Activated naive CD4-positive, alpha-beta T cell treated with anti-CD3 and anti-CD28 coated beads, Interleukin-2, amount 50 U/mL, for 72 hours (primary cell): ENCODE data around the gene ZNF701. TPM values are rescaled to one million over a fixed set of nuclear protein-coding genes. Genes with fewer than 3 reads are reported as not detected.
"Not testable (repeated sequence)": the region's sequence is repeated elsewhere in the genome, so short reads cannot be mapped to it uniquely, and the experiment has no call there.

Source experiments
- ATAC-seq, 2 donors: fragments of 150-1000 bp; cut with Tn5 transposase; 2 replicates each; pipeline ENCODE4 v1.10.0; 2021; ENCODE audit warnings: mild to moderate bottlenecking in 2 of 2, moderate library complexity in 2 of 2
- DNase-seq, 2 donors: peaks; one replicate each; pipeline ENCODE4 v3.0.0; 2021 to 2022; ENCODE audit warnings: low spot score in 2 of 2
- H3K27ac Mint-ChIP-seq, 2 donors: one replicate each; pipeline ENCODE4 v1.8.0; 2022; ENCODE audit warnings: mild to moderate bottlenecking in 2 of 2, mixed read lengths in 2 of 2
- H3K36me3 Mint-ChIP-seq, 2 donors: one replicate each; pipeline ENCODE4 v1.8.0; 2022; ENCODE audit warnings: mixed read lengths in 2 of 2
- H3K9me3 Mint-ChIP-seq, 2 donors: one replicate each; pipeline ENCODE4 v1.8.0; 2022; ENCODE audit warnings: mixed read lengths in 2 of 2
- total RNA-seq, 2 donors: library from RNA; stranded (reverse); gene quantifications; one replicate each; pipeline ENCODE4 v1.2.3, GENCODE V29; 2022

ZNF701 gene
- total RNA-seq = 10 to 100 TPM; 18.7 to 26.4 TPM

DNA sequence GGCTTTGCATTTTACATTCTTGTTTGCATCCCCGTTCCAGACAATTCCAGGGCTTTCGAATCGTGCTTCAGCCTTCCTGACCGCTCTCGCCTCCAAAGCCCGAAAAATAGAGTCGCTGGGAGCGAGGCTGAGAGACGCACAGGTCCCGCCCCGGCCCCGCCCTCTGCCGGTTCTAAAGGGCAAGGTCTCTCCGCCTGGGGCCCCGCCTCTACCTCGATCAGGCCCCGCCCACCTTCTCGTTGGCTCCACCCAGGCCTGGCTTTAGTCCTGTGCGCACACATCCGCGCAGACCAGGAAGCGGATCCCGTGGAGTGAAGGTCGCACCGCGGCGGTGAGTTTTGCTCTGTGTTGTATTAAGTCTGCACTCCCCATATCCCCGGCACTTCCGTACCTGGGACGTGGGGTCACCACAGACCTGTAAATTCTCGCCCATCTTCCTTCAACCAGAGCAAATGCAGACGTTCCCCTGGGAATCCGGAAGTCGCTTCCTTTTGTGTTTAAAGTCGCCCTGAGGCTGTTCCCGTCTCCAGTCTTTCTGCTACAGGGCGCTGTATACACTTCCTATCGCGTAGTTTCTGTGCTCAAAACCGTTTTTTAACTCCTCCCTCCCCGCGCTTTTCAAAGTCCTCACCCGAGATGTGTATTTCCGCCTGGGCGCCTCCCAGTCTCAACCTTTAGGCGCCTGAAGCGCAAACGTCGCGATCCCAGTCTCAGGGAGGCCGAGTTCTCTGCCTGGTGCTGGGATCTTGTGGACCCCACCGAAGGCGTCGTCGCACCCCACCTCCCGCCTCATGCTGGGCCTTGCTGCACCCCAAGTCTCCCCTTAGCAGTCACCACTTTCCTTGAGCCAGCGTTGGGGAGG is at the start of gene ZNF701:
ZNF701 (plus strand) TSS at position 288 of the 862 bp plus-strand sequence. CDS start 3,861 bp downstream, outside the sequence.
- DNase-seq (peak; percentile 94 to 95), ATAC-seq (peak; percentile 98)
- H3K36me3 Mint-ChIP-seq = peaks cover 58 to 68% of the 10 kb centered on the region in 2 donors
- H3K27ac Mint-ChIP-seq = peak within 1 kb of the TSS; percentile 93 to 95
- peaks cover 35 to 39% of the 10 kb centered on the region in 2 donors for H3K9me3 Mint-ChIP-seq

DNA sequence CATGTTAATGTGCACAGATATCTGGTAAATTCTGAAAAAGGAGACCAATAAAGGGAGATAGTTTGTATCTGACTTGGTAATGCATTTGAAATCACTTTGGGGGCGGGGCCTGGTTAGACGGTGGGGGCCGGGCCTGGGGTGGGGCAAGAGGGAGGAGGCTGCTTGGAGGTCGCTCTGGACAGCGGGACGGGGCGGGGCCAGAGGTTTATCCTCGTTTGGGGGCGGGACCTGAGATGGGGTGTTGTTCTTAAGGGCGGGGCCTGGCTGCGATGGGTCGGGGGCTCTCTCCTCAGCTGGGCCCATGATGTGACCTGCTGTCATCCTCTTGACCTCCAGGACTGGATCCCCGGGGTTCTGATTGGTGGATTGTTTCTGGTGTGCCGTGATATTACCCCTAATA is 47.5 kb upstream of the ZNF701 start:
- ATAC-seq (no peak), DNase-seq (no peak)
- no peak overlapping the region for H3K27ac Mint-ChIP-seq
- peaks cover 38 to 44% of the 10 kb centered on the region in 2 donors for H3K36me3 Mint-ChIP-seq
- H3K9me3 Mint-ChIP-seq = peaks cover 17 to 42% of the 10 kb centered on the region in 2 donors

DNA sequence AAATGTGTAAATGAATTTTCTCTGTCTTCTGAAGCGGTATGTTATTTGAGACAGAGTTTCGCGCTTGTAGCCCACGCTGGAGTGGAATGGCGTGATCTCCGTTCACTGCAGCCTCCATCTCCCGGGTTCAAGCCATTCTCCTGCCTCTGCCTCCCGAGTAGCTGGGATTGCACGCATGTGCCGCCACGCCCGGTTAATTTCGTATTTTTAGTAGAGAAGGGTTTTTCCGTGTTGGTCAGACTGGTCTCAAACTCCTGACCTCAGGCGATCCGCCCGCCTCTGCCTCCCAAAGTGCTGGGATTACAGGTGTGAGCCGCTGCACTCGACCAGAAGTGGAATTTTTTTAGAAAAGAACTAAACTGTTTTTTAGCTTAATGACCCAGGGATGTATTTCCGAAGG is 46.0 kb upstream of the ZNF701 start:
- Mint-ChIP-seq H3K9me3 (peaks cover 24 to 46% of the 10 kb centered on the region in 2 donors), H3K27ac (no peak overlapping the region), H3K36me3 (peaks cover 38 to 49% of the 10 kb centered on the region in 2 donors)
- ATAC-seq = no peak
- DNase-seq = no peak

DNA sequence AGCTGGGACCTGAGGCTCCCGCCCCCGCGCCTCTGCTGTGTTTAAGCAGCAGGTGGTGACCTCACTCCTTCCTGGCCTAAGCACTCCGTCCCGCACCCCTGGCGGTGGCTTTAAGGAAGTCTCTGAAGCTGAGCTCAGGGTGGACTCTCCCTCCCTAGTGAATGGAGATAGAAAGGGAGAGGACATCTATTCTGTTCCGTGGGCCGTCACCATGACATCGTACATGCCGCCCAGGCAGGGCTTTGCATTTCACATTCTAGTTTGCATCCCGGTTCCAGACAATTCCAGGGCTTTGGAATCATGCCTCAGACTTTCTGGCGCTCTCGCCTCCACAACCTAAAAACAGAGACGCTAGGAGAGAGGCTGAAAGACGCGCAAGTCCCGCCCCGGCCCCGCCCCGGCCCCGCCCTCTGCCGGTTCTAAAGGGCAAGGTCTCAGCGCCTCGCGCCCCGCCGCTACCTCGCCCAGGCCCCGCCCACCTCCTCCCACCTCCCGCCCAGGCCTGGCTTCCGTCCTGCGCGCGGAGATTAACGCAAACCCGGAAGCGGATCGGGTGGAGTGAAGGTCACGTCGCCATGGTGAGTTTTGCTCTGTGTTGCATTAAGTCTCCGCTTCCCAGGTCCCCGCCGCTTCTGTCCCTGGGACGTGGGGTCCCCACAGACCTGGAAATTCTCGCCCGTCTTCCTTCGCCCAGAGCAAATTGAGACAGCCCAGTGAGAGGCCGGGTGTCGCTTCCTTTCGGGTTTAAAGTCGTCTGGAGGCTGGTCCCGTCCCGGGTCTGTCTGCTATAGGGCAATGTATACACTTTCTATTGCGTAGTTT is 42.7 kb upstream of the ZNF701 start, which contains the start of gene ZNF808:
ZNF808 (plus strand) TSS at position 535 of the 822 bp plus-strand sequence. CDS start 15,617 bp downstream, outside the sequence.
- peaks cover 19 to 49% of the 10 kb centered on the region in 2 donors for H3K36me3 Mint-ChIP-seq
- DNase-seq = peak; percentile 85 to 90
- H3K27ac Mint-ChIP-seq = peak within 1 kb of the TSS; percentile 94 to 99
- H3K9me3 Mint-ChIP-seq = peaks cover 12 to 24% of the 10 kb centered on the region in 2 donors
- ATAC-seq = peak; percentile 93 to 94

DNA sequence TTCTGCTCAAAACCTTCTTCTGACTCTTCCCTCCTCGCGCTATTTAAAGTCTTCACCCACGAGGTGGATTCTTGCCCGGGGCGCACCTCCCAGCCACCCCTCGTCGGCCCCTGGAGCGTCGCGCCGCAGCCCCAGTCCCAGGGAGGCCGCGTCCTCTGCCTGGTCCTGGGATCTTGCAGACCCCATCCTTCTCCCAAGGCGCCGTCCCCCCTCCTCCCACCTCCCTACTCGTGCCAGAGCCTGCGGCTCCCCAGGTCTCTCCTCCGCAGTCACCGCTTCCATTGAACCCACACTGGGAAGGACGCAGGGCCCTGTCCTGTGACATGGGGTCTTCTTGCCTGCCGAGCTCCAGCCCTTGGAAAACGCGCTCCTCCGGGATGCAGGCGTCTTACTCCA is 42.1 kb upstream of the ZNF701 start:
- no peak for DNase-seq
- Mint-ChIP-seq H3K36me3 (peaks cover 16 to 47% of the 10 kb centered on the region in 2 donors), H3K27ac (peak overlapping the region; percentile 94 to 99), H3K9me3 (peaks cover 9 to 19% of the 10 kb centered on the region in 2 donors)
- ATAC-seq = no peak

DNA sequence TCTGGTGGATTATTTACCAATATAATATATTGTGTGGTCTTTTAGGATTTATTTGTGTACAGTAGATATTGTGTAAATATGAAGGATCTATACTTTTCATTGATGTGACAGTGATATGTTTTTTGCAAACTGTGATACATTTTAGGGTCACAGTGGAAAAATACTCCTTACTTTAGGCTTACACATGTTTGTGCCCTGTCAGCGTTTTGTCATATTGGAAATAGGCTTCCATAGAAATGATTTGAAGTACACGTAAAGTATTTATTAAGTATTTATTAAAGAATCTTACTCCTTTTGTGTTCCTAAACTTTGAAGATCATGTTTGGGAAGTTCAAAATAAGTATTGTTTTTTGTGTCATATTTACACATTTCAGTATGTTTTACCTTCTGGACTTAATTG is 37.6 kb upstream of the ZNF701 start:
- Mint-ChIP-seq H3K36me3 (peaks cover 35 to 75% of the 10 kb centered on the region in 2 donors), H3K27ac (no peak overlapping the region), H3K9me3 (peaks cover 7 to 11% of the 10 kb centered on the region in 2 donors)
- DNase-seq (no peak), ATAC-seq (no peak)

DNA sequence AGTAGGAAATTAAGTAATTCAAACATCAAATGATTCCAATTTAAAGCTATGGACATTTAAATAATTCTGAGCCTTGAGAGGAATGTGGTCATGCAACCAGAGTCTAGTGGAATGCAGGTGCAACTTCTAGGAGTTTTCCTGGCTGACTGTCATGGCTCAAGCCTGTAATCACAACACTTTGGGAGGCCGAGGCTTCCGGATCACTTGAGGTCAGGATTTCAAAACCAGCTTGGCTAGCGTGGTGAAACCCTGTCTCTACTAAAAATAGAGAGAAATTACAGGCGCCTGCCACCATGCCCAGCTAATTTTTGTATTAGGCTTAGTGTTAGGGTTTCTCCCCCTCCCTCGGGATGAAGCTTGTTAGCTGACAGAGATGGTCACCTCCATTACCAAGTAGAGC is 36.2 kb upstream of the ZNF701 start:
- DNase-seq (no peak), ATAC-seq (no peak)
- Mint-ChIP-seq H3K9me3 (peaks cover 0 to 9% of the 10 kb centered on the region in 2 donors), H3K27ac (no peak overlapping the region), H3K36me3 (peaks cover 31 to 70% of the 10 kb centered on the region in 2 donors)

DNA sequence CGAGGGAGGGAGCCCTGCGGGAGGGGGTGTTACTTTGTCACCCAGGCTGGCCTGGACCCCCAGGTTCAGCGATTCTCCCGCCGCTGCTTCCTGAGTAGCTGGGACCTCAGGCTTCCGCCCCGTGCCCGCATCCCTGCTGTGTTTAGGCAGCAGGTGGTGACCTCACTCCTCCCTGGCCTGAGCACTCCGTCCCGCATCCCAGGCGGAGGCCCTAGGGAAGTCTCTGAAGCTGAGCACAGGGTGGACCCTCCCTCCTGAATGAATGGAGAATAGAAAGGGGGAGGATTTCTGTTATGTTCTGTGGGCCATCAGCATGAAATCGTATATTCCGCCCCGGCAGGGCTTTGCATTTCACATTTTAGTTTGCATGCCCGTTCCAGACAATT is 34.7 kb upstream of the ZNF701 start:
- DNase-seq = peak in 1 of 2 donors; percentile 56
- H3K9me3 Mint-ChIP-seq = not testable (repeated sequence)
- ATAC-seq = peak; percentile 11
- Mint-ChIP-seq H3K27ac (peak overlapping the region; percentile 87 to 90), H3K36me3 (peaks cover 29 to 68% of the 10 kb centered on the region in 2 donors)

DNA sequence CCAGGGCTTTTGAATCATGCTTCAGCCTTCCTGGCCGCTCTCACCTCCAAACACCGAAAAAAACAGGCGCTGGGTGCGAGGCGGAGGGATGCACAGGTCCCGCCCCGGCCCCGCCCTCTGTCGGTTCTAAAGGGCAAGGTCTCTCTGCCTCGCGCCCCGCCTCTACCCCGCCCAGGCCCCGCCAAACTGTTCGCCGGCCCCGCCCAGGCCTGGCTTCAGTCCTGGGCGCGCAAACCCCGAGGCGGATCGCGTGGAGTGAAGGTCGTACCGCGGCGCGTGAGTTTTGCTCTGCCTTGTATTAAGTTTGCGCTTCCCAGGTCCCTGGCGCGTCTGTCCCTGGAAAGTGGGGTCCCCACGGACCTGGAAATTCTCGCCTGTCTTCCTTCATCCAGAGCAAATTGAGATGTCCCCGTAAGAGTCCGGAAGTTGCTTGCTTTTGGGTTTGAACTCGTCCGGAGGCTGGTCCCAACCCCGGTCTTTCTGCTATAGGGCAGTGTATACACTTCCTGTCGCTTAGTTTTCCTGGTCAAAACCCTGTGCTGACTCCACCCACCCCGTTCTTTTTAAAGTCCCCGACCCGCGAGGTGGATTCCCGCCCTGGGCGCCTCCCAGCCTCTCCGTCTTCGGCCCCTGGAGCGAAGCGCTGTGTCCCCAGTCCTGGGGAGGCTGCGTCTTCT is 34.2 kb upstream of the ZNF701 start:
- ATAC-seq (peak; percentile 92 to 97), DNase-seq (peak; percentile 82 to 87)
- peaks cover 32 to 68% of the 10 kb centered on the region in 2 donors for H3K36me3 Mint-ChIP-seq
- peaks cover 0 to 5% of the 10 kb centered on the region in 2 donors for H3K9me3 Mint-ChIP-seq
- H3K27ac Mint-ChIP-seq = peak overlapping the region; percentile 76 to 87

DNA sequence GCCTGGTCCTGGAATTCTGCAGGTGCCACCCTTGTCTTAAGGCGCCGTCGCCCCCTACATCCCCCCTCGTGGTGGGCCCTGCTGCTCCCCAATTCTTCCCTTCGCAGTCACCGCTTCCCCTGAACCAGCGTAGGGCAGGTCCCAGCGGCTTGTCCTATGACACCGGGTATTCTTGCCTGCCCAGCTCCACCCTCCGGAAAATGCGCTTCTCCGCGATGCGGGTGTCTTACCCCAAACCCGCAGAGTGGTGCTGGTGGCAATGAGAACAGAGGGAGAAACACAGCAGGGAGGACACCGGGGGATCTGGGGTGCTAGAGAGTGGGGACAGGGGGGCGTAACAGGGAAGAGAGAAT is 33.7 kb upstream of the ZNF701 start:
- Mint-ChIP-seq H3K27ac (peak overlapping the region; percentile 66 to 87), H3K9me3 (peaks cover 0 to 5% of the 10 kb centered on the region in 2 donors), H3K36me3 (peaks cover 35 to 70% of the 10 kb centered on the region in 2 donors)
- DNase-seq = peak; percentile 44 to 75
- peak; percentile 55 to 67 for ATAC-seq

DNA sequence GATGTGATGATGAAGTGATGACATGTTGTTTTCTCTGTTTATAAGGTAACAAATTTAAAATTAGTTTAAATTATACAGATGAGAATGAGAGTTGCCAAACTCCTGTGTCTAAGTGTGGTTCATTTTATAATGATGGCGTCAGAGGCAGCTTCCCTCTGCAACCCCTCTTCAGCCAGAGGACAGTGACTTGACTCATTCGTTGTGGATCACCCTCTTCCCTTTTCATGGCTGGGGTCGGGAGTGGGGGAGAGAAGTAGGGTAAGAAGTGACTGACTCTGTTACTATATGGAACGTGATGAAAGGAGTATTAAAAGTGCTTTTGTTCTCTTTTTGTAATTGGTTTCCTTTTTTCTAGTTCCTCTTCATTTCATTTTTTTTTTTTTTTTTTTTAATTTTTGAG is 31.3 kb upstream of the ZNF701 start:
- Mint-ChIP-seq H3K36me3 (peaks cover 58 to 77% of the 10 kb centered on the region in 2 donors), H3K9me3 (peaks cover 6 to 17% of the 10 kb centered on the region in 2 donors)
- ATAC-seq, DNase-seq, H3K27ac Mint-ChIP-seq: not testable (repeated sequence)

DNA sequence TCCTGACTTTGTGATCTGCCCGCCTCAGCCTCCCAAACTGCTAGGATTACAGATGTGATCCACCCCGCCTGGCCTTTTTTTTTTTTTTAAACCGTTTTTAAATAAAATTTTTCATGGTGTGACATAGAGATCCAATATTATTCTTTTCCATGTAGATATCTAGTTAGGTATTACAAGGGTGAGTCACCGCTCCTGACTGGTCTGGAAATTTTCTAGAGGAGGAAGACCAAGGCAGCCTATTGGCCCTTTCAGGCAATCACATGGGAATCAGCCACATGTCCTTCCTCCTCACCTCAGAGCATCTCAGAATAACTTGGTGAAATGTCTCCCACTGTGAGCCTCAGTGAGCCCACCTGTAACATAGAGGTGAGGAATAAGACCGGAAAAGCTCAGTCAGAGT is 28.9 kb upstream of the ZNF701 start:
- not testable (repeated sequence) for DNase-seq

DNA sequence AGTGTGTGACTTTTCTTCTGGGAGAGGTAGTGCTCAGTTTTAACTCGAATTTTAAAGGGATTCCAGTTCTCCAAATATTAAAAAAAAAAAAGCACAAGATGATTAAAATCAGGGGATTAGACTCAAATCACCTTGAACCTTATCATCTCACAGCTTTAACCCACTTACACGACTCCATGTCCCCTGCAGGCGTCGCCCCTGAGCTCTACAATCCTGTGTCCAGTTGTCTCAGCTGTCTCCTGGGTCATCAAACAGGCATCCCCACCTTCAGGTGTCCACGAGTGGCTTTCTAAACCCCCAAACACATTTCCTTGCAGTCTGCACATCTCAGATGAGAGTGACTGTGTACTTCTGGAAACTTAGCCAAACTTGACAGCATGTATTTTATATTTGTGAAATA is 28.5 kb upstream of the ZNF701 start:
- no peak for DNase-seq
- ATAC-seq = no peak
- Mint-ChIP-seq H3K27ac (no peak overlapping the region), H3K9me3 (peaks cover 6 to 17% of the 10 kb centered on the region in 2 donors), H3K36me3 (peaks cover 58 to 79% of the 10 kb centered on the region in 2 donors)

More for the DNA sequence above, 28.9 kb upstream of the ZNF701 start:
- Mint-ChIP-seq H3K36me3 (peaks cover 58 to 79% of the 10 kb centered on the region in 2 donors), H3K9me3 (peaks cover 6 to 17% of the 10 kb centered on the region in 2 donors)
- not testable (repeated sequence) for ATAC-seq, H3K27ac Mint-ChIP-seq

DNA sequence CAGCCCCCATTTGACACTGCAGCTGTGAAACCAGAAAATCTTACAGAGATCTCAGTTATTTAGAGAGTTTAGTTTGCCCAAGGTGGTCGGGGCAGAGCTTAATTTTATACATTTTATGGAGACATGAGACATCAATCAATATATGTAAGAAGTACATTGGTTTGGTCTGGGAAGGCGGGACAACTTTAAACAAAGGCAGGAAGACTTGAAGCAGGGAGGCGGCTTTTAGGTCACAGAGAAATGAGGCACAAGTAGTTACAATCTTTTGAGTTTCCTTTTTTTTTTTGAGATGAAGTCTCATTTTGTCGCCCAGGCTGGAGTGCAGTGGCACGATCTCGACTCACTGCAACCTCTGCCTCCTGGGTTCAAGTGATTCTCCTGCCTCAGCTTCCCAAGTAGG is 27.5 kb upstream of the ZNF701 start:
- H3K9me3 Mint-ChIP-seq = peaks cover 6 to 17% of the 10 kb centered on the region in 2 donors
- H3K27ac Mint-ChIP-seq = peak overlapping the region in 1 of 2 donors; percentile 78
- H3K36me3 Mint-ChIP-seq = peaks cover 56 to 75% of the 10 kb centered on the region in 2 donors
- ATAC-seq, DNase-seq: not testable (repeated sequence)

DNA sequence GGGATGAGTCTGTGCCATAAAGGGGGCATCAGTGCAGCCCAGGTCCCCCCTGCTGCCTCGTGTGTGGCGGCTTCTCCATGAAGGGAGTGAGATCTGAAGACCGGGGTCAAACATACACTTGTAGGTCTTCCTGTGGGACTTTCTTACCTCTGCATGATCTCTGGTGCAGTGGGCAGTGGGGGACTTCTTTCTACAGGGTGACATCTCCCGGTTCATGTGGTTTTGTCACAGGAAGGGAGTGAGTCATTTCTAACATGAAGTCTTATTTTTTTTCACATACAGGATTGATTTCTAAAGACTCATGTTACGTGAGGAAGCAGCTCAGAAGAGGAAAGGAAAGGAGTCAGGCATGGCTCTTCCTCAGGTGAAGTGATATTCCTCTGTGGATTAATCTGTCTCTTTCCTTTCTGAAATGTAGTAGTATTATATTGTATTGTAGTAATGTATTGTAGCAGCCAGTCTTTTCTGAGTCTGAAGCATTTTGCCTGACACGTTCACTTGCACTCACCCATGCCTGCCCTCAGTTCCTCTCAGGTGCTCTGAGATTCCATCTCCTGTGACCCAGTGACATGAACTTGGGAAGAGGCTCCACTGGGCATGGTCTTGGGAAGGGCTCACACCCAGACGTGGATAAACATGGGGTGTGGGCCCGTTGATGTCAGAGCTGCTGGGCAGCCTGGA is 27.0 kb upstream of the ZNF701 start:
- H3K36me3 Mint-ChIP-seq = peaks cover 61 to 80% of the 10 kb centered on the region in 2 donors
- ATAC-seq (peak; percentile 98 to 100), DNase-seq (peak; percentile 15 to 55)
- H3K27ac Mint-ChIP-seq = peak overlapping the region in 1 of 2 donors; percentile 78
- peaks cover 6 to 17% of the 10 kb centered on the region in 2 donors for H3K9me3 Mint-ChIP-seq
